ENCODE measurements around the gene DYNC1H1. TPM values are rescaled to one million over a fixed set of nuclear protein-coding genes. Genes with fewer than 3 reads are reported as not detected.

DYNC1H1 gene
- polyA plus RNA-seq, 1 donor from 2014 or later: 298 TPM

DNA sequence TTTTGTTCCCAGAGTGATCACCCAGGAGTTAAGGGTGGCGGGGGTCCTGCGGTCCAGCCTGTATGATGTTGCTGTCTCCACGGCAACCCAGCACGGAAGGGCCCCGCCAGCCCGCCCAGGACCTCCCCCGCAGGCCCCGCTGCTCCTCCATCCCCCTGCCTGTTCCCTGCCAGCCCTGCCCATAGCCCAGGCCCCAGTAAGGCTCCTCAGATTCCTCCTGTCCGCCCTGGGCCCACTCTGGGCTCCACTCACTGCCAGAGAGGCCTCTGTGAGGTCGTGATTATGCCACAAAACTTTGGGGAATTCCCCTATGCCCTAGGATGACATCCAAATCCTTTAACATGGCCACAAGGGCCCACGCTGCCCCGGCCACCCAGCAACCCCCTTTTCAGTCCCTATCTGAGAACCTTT lies 101.7 kb downstream of the DYNC1H1 start:
- H3K27ac ChIP-seq (ENCODE audit: low read length): no peak overlapping the region
- no peaks in the 10 kb centered on the region for H4K20me1 ChIP-seq (ENCODE audit: insufficient read depth)
- H3K9ac ChIP-seq (ENCODE audit: low read length): no peak overlapping the region
- no peak overlapping the region for H3K4me3 ChIP-seq (ENCODE audit: low read length)
- TF ChIP-seq, protein P1, sequence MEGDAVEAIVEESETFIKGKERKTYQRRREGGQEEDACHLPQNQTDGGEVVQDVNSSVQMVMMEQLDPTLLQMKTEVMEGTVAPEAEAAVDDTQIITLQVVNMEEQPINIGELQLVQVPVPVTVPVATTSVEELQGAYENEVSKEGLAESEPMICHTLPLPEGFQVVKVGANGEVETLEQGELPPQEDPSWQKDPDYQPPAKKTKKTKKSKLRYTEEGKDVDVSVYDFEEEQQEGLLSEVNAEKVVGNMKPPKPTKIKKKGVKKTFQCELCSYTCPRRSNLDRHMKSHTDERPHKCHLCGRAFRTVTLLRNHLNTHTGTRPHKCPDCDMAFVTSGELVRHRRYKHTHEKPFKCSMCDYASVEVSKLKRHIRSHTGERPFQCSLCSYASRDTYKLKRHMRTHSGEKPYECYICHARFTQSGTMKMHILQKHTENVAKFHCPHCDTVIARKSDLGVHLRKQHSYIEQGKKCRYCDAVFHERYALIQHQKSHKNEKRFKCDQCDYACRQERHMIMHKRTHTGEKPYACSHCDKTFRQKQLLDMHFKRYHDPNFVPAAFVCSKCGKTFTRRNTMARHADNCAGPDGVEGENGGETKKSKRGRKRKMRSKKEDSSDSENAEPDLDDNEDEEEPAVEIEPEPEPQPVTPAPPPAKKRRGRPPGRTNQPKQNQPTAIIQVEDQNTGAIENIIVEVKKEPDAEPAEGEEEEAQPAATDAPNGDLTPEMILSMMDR (IDR thresholded peaks at IDR 0.05; ENCODE audit: poor library complexity, severe bottlenecking): no peak
- TF ChIP-seq, protein P2, sequence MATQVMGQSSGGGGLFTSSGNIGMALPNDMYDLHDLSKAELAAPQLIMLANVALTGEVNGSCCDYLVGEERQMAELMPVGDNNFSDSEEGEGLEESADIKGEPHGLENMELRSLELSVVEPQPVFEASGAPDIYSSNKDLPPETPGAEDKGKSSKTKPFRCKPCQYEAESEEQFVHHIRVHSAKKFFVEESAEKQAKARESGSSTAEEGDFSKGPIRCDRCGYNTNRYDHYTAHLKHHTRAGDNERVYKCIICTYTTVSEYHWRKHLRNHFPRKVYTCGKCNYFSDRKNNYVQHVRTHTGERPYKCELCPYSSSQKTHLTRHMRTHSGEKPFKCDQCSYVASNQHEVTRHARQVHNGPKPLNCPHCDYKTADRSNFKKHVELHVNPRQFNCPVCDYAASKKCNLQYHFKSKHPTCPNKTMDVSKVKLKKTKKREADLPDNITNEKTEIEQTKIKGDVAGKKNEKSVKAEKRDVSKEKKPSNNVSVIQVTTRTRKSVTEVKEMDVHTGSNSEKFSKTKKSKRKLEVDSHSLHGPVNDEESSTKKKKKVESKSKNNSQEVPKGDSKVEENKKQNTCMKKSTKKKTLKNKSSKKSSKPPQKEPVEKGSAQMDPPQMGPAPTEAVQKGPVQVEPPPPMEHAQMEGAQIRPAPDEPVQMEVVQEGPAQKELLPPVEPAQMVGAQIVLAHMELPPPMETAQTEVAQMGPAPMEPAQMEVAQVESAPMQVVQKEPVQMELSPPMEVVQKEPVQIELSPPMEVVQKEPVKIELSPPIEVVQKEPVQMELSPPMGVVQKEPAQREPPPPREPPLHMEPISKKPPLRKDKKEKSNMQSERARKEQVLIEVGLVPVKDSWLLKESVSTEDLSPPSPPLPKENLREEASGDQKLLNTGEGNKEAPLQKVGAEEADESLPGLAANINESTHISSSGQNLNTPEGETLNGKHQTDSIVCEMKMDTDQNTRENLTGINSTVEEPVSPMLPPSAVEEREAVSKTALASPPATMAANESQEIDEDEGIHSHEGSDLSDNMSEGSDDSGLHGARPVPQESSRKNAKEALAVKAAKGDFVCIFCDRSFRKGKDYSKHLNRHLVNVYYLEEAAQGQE (IDR thresholded peaks at IDR 0.05; ENCODE audit: borderline replicate concordance): no peak
- TF ChIP-seq TAF1 (IDR thresholded peaks at IDR 0.05; ENCODE audit: low read depth): no peak
- no peak for TF ChIP-seq RAD21 (conservative IDR thresholded peaks at IDR 0.05)
- no peak for TF ChIP-seq POLR2AphosphoS5 (IDR thresholded peaks at IDR 0.05)
- no peak for TF ChIP-seq EZH2 (IDR thresholded peaks at IDR 0.05; ENCODE audit: borderline replicate concordance, insufficient read depth, low read length, poor library complexity, severe bottlenecking)
- no peak for TF ChIP-seq SMC3 (conservative IDR thresholded peaks at IDR 0.05; ENCODE audit: poor library complexity)
- no peak for TF ChIP-seq MXI1 (conservative IDR thresholded peaks at IDR 0.05; ENCODE audit: poor library complexity, severe bottlenecking)
- TF ChIP-seq EP300 (conservative IDR thresholded peaks at IDR 0.05; ENCODE audit: poor library complexity, severe bottlenecking): no peak
- no peak overlapping the region for H2AFZ ChIP-seq (ENCODE audit: low read depth, low read length)
- H3K79me2 ChIP-seq (replicated peaks; ENCODE audit: insufficient read depth, low read length): no peaks in the 10 kb centered on the region
- H3K9me3 ChIP-seq (ENCODE audit: low read length): no peaks in the 10 kb centered on the region
- H3K27me3 ChIP-seq (ENCODE audit: insufficient read depth, low read depth, low read length): no peaks in the 10 kb centered on the region
- H3K36me3 ChIP-seq (ENCODE audit: insufficient read depth, low read length): no peaks in the 10 kb centered on the region
- no peaks in the 10 kb centered on the region for H3F3A ChIP-seq (ENCODE audit: insufficient read depth, low read length, poor library complexity, severe bottlenecking)
- no peaks in the 10 kb centered on the region for H3K9me2 ChIP-seq (ENCODE audit: insufficient read depth, low read length)
- H3K4me2 ChIP-seq (ENCODE audit: low read length): no peak overlapping the region

DNA sequence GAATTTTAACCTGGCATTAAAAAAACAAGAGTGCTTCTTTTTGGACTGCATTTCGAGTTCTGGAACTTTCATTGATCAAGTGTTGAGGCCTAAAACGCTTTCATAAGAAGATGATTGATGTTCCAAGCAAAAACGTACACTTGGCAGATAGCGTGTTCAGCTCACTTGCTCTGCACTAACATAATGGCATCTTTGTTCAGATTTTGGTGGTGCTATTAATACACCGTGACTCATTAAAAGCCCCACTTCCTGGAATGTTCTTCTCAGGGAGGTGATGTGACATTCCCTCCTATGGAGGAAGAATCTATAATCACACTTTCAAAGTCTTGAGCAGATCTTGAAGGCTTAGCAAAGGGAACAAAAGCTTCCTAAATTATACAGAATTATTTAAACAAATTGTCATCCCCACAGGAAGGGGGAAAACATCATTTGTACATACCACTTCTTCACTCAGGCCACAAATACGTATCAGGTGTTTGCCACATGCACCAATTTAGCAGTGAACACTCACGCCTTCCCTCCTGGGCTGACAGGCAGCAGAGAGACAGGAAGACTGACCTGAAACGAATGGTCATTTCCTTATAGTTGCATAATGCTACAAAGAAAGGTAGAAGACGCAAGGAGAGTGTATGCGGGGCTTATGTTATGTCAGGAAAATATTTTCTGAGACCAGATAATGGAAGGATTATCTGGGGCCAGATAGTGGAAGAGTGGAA lies 107.1 kb downstream of the DYNC1H1 start:
- H3K36me3 ChIP-seq (ENCODE audit: insufficient read depth, low read length): no peaks in the 10 kb centered on the region
- no peaks in the 10 kb centered on the region for H3K79me2 ChIP-seq (replicated peaks; ENCODE audit: insufficient read depth, low read length)
- TF ChIP-seq POLR2AphosphoS5 (IDR thresholded peaks at IDR 0.05): no peak
- no peak for TF ChIP-seq EZH2 (IDR thresholded peaks at IDR 0.05; ENCODE audit: borderline replicate concordance, insufficient read depth, low read length, poor library complexity, severe bottlenecking)
- TF ChIP-seq, protein P1 (IDR thresholded peaks at IDR 0.05; ENCODE audit: poor library complexity, severe bottlenecking): no peak
- no peak for TF ChIP-seq TAF1 (IDR thresholded peaks at IDR 0.05; ENCODE audit: low read depth)
- TF ChIP-seq SMC3 (conservative IDR thresholded peaks at IDR 0.05; ENCODE audit: poor library complexity): no peak
- TF ChIP-seq RAD21 (conservative IDR thresholded peaks at IDR 0.05): no peak
- no peak for TF ChIP-seq MXI1 (conservative IDR thresholded peaks at IDR 0.05; ENCODE audit: poor library complexity, severe bottlenecking)
- no peaks in the 10 kb centered on the region for H4K20me1 ChIP-seq (ENCODE audit: insufficient read depth)
- no peak overlapping the region for H3K9ac ChIP-seq (ENCODE audit: low read length)
- H2AFZ ChIP-seq (ENCODE audit: low read depth, low read length): no peak overlapping the region
- no peak overlapping the region for H3K27ac ChIP-seq (ENCODE audit: low read length)
- no peaks in the 10 kb centered on the region for H3K27me3 ChIP-seq (ENCODE audit: insufficient read depth, low read depth, low read length)
- H3K9me2 ChIP-seq (ENCODE audit: insufficient read depth, low read length): no peaks in the 10 kb centered on the region
- no peak overlapping the region for H3K4me3 ChIP-seq (ENCODE audit: low read length)
- no peak overlapping the region for H3K4me2 ChIP-seq (ENCODE audit: low read length)
- no peaks in the 10 kb centered on the region for H3K9me3 ChIP-seq (ENCODE audit: low read length)
- H3F3A ChIP-seq (ENCODE audit: insufficient read depth, low read length, poor library complexity, severe bottlenecking): no peaks in the 10 kb centered on the region
